ENCODE results near the gene STIMATE. TPM values are rescaled to one million over a fixed set of nuclear protein-coding genes. Genes with fewer than 3 reads are reported as not detected.

The STIMATE gene
- polyA plus RNA-seq, 1 donor from 2014 or later, result 14.6 TPM

GRCh38 chr3:52834871-52835501, 62.4 kb downstream of the STIMATE start, which contains the start of gene MUSTN1:
TSS of gene MUSTN1 (minus strand) at chr3:52835019. CDS start at chr3:52834948, 71 bp downstream.
- Histone ChIP-seq H3K27me3 (ENCODE audit: insufficient read depth, low read depth, low read length) (no peaks in the 10 kb centered on the region), H3F3A (ENCODE audit: insufficient read depth, low read length, poor library complexity, severe bottlenecking) (no peaks in the 10 kb centered on the region), H3K4me3 (ENCODE audit: low read length) (no peak within 1 kb of the TSS), H4K20me1 (ENCODE audit: insufficient read depth) (no peaks in the 10 kb centered on the region), H3K79me2 (replicated peaks; ENCODE audit: insufficient read depth, low read length) (no peaks in the 10 kb centered on the region), H3K9me3 (ENCODE audit: low read length) (no peaks in the 10 kb centered on the region), H3K4me2 (ENCODE audit: low read length) (no peak within 1 kb of the TSS), H3K9ac (ENCODE audit: low read length) (no peak within 1 kb of the TSS), H3K27ac (ENCODE audit: low read length) (no peak within 1 kb of the TSS), H2AFZ (ENCODE audit: low read depth, low read length) (no peak within 1 kb of the TSS), H3K36me3 (ENCODE audit: insufficient read depth, low read length) (peaks cover 5% of the 10 kb centered on the region), H3K9me2 (ENCODE audit: insufficient read depth, low read length) (no peaks in the 10 kb centered on the region)
- TF ChIP-seq CTCF (IDR thresholded peaks at IDR 0.05; ENCODE audit: poor library complexity, severe bottlenecking) (no peak), TAF1 (IDR thresholded peaks at IDR 0.05; ENCODE audit: low read depth) (no peak), EZH2 (IDR thresholded peaks at IDR 0.05; ENCODE audit: borderline replicate concordance, insufficient read depth, low read length, poor library complexity, severe bottlenecking) (no peak), SMC3 (conservative IDR thresholded peaks at IDR 0.05; ENCODE audit: poor library complexity) (no peak), MXI1 (conservative IDR thresholded peaks at IDR 0.05; ENCODE audit: poor library complexity, severe bottlenecking) (no peak), POLR2AphosphoS5 (IDR thresholded peaks at IDR 0.05) (no peak), RAD21 (conservative IDR thresholded peaks at IDR 0.05) (no peak), EP300 (conservative IDR thresholded peaks at IDR 0.05; ENCODE audit: poor library complexity, severe bottlenecking) (no peak), REST (IDR thresholded peaks at IDR 0.05; ENCODE audit: borderline replicate concordance) (no peak)

GRCh38 chr3:52833202-52833601, 64.1 kb downstream of the STIMATE start:
- no peaks in the 10 kb centered on the region for H3F3A ChIP-seq (ENCODE audit: insufficient read depth, low read length, poor library complexity, severe bottlenecking)
- TF ChIP-seq RAD21 (conservative IDR thresholded peaks at IDR 0.05) (no peak), TAF1 (IDR thresholded peaks at IDR 0.05; ENCODE audit: low read depth) (no peak), REST (IDR thresholded peaks at IDR 0.05; ENCODE audit: borderline replicate concordance) (no peak), POLR2AphosphoS5 (IDR thresholded peaks at IDR 0.05) (no peak), MXI1 (conservative IDR thresholded peaks at IDR 0.05; ENCODE audit: poor library complexity, severe bottlenecking) (no peak), EZH2 (IDR thresholded peaks at IDR 0.05; ENCODE audit: borderline replicate concordance, insufficient read depth, low read length, poor library complexity, severe bottlenecking) (no peak)
- H3K9ac ChIP-seq (ENCODE audit: low read length), result no peak overlapping the region
- H3K79me2 ChIP-seq (replicated peaks; ENCODE audit: insufficient read depth, low read length), result no peaks in the 10 kb centered on the region
- H3K27ac ChIP-seq (ENCODE audit: low read length), result no peak overlapping the region
- no peak overlapping the region for H3K4me2 ChIP-seq (ENCODE audit: low read length)
- H3K9me2 ChIP-seq (ENCODE audit: insufficient read depth, low read length), result no peaks in the 10 kb centered on the region
- no peak overlapping the region for H2AFZ ChIP-seq (ENCODE audit: low read depth, low read length)
- no peaks in the 10 kb centered on the region for H4K20me1 ChIP-seq (ENCODE audit: insufficient read depth)
- no peaks in the 10 kb centered on the region for H3K27me3 ChIP-seq (ENCODE audit: insufficient read depth, low read depth, low read length)
- H3K4me3 ChIP-seq (ENCODE audit: low read length), result no peak overlapping the region
- H3K9me3 ChIP-seq (ENCODE audit: low read length), result no peaks in the 10 kb centered on the region
- H3K36me3 ChIP-seq (ENCODE audit: insufficient read depth, low read length), result peaks cover 5% of the 10 kb centered on the region

All from neural cell (in vitro differentiated cells).